HCT116 (cell line): Measurements from ENCODE around the gene NDOR1. TPM values are rescaled to one million over a fixed set of nuclear protein-coding genes. Genes with fewer than 3 reads are reported as not detected.

ENCODE experiments used
- ATAC-seq: fragments of 200-7000 bp; cut with Tn5 transposase; 2 replicates; pipeline ENCODE4 v1.9.1; 2020; ENCODE audit warnings: mild to moderate bottlenecking, moderate library complexity
- BruUV-seq: library from RNA; stranded (reverse); fragments of 400-500 nt; replicated peaks from 2 replicates; lab custom pipeline; 2021; lab: Mats Ljungman, UMichigan
- CTCF ChIA-PET: fragments of 300-600 bp; sonication (Branson Sonifier 250); formaldehyde crosslinking; loops from one replicate; lab custom pipeline; 2021; ENCODE audit warnings: antibody characterized with exemption; lab: Charles Lee
- POLR2A ChIA-PET: fragments of 300-600, 350-600 bp; sonication (Branson Sonifier 250); formaldehyde crosslinking; loops from one replicate; lab custom pipeline; 2021; ENCODE audit warnings: antibody characterized with exemption; lab: Charles Lee
- RAD21 ChIA-PET, 2 experiments: fragments of 300-600 bp; sonication (Branson Sonifier 250); formaldehyde crosslinking; loops; one replicate each; lab custom pipeline; 2023; ENCODE audit warnings: low total read pairs in 2 of 2; ENCODE audit not compliant: uncharacterized antibody in 2 of 2, unreplicated experiment in 2 of 2, low non-redundant PET in 1 of 2; lab: Charles Lee
- DNase-seq: peaks from one replicate; pipeline ENCODE4 v3.0.0-alpha.2; 2010; ENCODE audit warnings: low read depth, low spot score
- H2AFZ ChIP-seq: fragments of 200-600 bp; shearing (Covaris generic), sonication (generic); 2 replicates; pipeline ENCODE4 v1.6.1; 2017; ENCODE audit warnings: low read depth, mixed run types, mixed read lengths, antibody characterized with exemption, low read length; ENCODE audit not compliant: poor library complexity, severe bottlenecking
- H3K27ac ChIP-seq: 2 replicates; pipeline ENCODE4 v1.5.1; 2012; ENCODE audit warnings: low read depth, low read length
- H3K27me3 ChIP-seq: fragments of 200-600 bp; sonication (generic); 2 replicates; pipeline ENCODE4 v1.6.1; 2016; ENCODE audit warnings: mixed run types, low read length, mixed read lengths; ENCODE audit not compliant: insufficient read depth
- H3K36me3 ChIP-seq, 2 experiments: fragments of 200-500 bp in 1 of 2; fragments of 200-600 bp in 1 of 2; sonication (Bioruptor generic) in 1 of 2; sonication (generic) in 1 of 2; 2 replicates each; pipeline versions ENCODE4 v1.5.1 to v1.6.1; 2014 to 2016; ENCODE audit warnings: low read length in 2 of 2, inconsistent platforms in 1 of 2, mixed read lengths in 1 of 2, mixed run types in 1 of 2; ENCODE audit not compliant: insufficient read depth in 2 of 2, control insufficient read depth in 1 of 2
- H3K4me1 ChIP-seq, 2 experiments: fragments of 200-600 bp in 1 of 2; sonication (generic) in 1 of 2; 2 replicates each; pipeline versions ENCODE4 v1.5.1 to v1.6.1; 2012 to 2017; ENCODE audit warnings: low read length in 2 of 2, inconsistent platforms in 1 of 2, mild to moderate bottlenecking in 1 of 2, mixed read lengths in 1 of 2, mixed run types in 1 of 2, moderate library complexity in 1 of 2; ENCODE audit not compliant: insufficient read depth in 2 of 2, control insufficient read depth in 1 of 2
- H3K4me2 ChIP-seq: fragments of 200-600 bp; sonication (generic); 2 replicates; pipeline ENCODE4 v1.6.1; 2017; ENCODE audit warnings: mixed run types, low read length, mixed read lengths
- H3K4me3 ChIP-seq, 2 experiments: fragments of 200-600 bp in 1 of 2; sonication (generic) in 1 of 2; replicated peaks in 1 of 2; 2 replicates each; pipeline ENCODE4 v1.5.1; 2011 to 2016; ENCODE audit warnings: low read length in 2 of 2, control low read depth in 1 of 2, low read depth in 1 of 2, mild to moderate bottlenecking in 1 of 2, mixed read lengths in 1 of 2, mixed run types in 1 of 2
- H3K79me2 ChIP-seq: fragments of 200-600 bp; sonication (generic); 2 replicates; pipeline ENCODE4 v1.6.1; 2017; ENCODE audit warnings: mild to moderate bottlenecking, mixed run types, low read length, moderate library complexity, mixed read lengths; ENCODE audit not compliant: insufficient read depth
- H3K9ac ChIP-seq: fragments of 200-600 bp; sonication (generic); 2 replicates; pipeline ENCODE4 v1.6.1; 2016; ENCODE audit warnings: low read length, mixed read lengths
- H3K9me2 ChIP-seq: fragments of 200-600 bp; sonication (generic), shearing (Covaris generic); 2 replicates; pipeline ENCODE4 v1.6.1; 2017; ENCODE audit warnings: mixed run types, mild to moderate bottlenecking, moderate library complexity; ENCODE audit not compliant: insufficient read depth
- H3K9me3 ChIP-seq, 2 experiments: fragments of 200-500 bp in 1 of 2; fragments of 200-600 bp in 1 of 2; sonication (Bioruptor generic) in 1 of 2; sonication (generic) in 1 of 2; 2 replicates each; pipeline ENCODE4 v1.6.1; 2014 to 2017; ENCODE audit warnings: low read length in 2 of 2, mixed read lengths in 2 of 2, inconsistent platforms in 1 of 2, low read depth in 1 of 2, mild to moderate bottlenecking in 1 of 2, mixed run types in 1 of 2, moderate library complexity in 1 of 2; ENCODE audit not compliant: control insufficient read depth in 1 of 2, insufficient read depth in 1 of 2
- H4K20me1 ChIP-seq: fragments of 200-600 bp; sonication (generic), shearing (Covaris generic); 2 replicates; pipeline ENCODE4 v1.6.1; 2017; ENCODE audit warnings: mixed run types, mild to moderate bottlenecking, moderate library complexity; ENCODE audit not compliant: insufficient read depth
- CBX3 ChIP-seq: IDR thresholded peaks from 2 replicates; pipeline ENCODE4 v1.6.1; 2012; ENCODE audit warnings: low read depth
- EGR1 ChIP-seq: IDR thresholded peaks from 2 replicates; pipeline ENCODE4 v1.6.1; 2012; ENCODE audit warnings: low read depth
- EZH2phosphoT487 ChIP-seq: fragments of 200-600 bp; IDR thresholded peaks from 2 replicates; pipeline ENCODE4 v1.6.1; 2018; ENCODE audit warnings: antibody characterized with exemption, borderline replicate concordance
- FOSL1 ChIP-seq: IDR thresholded peaks from 2 replicates; pipeline ENCODE4 v1.6.1; 2012; ENCODE audit warnings: low read depth
- POLR2AphosphoS5 ChIP-seq: IDR thresholded peaks from 2 replicates; pipeline ENCODE4 v1.6.1; 2011; ENCODE audit warnings: mild to moderate bottlenecking, low read depth, low read length, moderate library complexity
- SP1 ChIP-seq: IDR thresholded peaks from 2 replicates; pipeline ENCODE4 v1.6.1; 2012; ENCODE audit warnings: low read depth
- ZFX ChIP-seq: fragments of 450-650 bp; IDR thresholded peaks from 2 replicates; pipeline ENCODE4 v1.6.1; 2017
- intact Hi-C: fragments of 100-400 bp; cut with micrococcal nuclease; formaldehyde crosslinking; loops from 2 replicates; pipeline ENCODE4 v1.10.0; 2022
- total RNA-seq: library from RNA; stranded (reverse); gene quantifications from one replicate; pipeline ENCODE4 v1.2.1, GENCODE V29; 2021; ENCODE audit not compliant: unreplicated experiment
- TF ChIP-seq, protein P1 (sequence below): IDR thresholded peaks from 2 replicates; pipeline ENCODE4 v1.6.1; 2012
- TF ChIP-seq, protein P2 (sequence below): IDR thresholded peaks from 2 replicates; pipeline ENCODE4 v1.6.1; 2012; ENCODE audit warnings: low read depth

NDOR1 gene
- total RNA-seq, 1 experiment from 2014 or later = 28.4 TPM

DNA sequence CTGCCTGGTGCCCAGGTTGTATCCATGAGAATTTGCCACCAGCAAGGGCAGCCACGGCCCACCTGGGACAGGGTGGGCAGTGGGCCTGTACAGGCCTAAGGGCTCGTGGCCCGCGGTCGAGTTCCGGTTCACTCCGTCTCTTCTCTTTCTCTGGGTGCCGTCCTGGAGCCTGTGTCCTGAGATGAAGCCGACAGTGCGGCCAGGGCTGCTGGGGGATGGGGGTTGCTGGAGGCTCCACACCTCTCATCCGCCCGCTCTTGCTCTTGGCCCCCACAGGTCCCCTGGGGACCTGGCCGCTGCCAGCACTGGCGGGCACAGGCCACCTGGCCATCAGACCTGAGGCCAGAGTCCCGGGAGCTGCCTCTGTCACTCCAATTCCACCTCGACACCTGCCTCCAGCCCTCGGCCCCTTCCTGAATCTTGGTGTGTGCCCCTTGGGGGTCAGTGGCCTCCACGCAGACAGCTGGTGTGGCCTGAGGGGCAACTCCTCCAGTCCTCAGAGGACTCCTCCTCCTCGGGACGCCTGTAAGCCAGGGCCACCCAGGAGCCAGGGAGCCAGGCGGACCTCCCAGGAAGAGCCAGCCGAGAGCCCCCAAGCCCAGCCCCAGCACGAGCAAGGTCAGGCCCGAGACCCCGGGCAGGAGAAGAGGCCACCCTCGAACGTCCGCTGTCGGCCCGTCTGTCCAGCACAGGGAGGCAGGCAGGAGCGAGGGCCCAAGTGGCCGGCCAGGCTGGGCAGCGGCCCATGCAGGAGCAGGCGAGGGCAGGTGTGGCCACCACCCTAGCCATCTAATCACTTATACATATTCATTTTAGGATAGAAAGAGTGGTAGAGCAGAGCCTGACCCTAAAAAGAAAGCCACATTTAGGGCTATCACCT is 40.9 kb upstream of the NDOR1 start:
- CTCF ChIA-PET = no interaction called here
- Histone ChIP-seq H3K4me2 (no peak overlapping the region), H3K36me3 (no peaks in the 10 kb centered on the region), H4K20me1 (no peaks in the 10 kb centered on the region), H3K79me2 (no peaks in the 10 kb centered on the region), H3K27me3 (no peaks in the 10 kb centered on the region), H3K9me2 (no peaks in the 10 kb centered on the region), H3K27ac (no peak overlapping the region; the same call in 1 of the 2 replicates), H3K4me3 (no peak overlapping the region), H2AFZ (no peak overlapping the region), H3K4me1 (peaks cover 11 to 62% of the 10 kb centered on the region in 2 experiments), H3K9me3 (no peaks in the 10 kb centered on the region), H3K9ac (no peak overlapping the region)
- intact Hi-C loops = no loop called here
- no TSS peak for BruUV-seq
- RAD21 ChIA-PET = no interaction called here
- DNase-seq (no peak), ATAC-seq (no peak)
- TF ChIP-seq, protein P1, sequence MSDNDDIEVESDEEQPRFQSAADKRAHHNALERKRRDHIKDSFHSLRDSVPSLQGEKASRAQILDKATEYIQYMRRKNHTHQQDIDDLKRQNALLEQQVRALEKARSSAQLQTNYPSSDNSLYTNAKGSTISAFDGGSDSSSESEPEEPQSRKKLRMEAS = no peak
- no peak for TF ChIP-seq EZH2phosphoT487
- TF ChIP-seq EGR1 = no peak
- TF ChIP-seq ZFX = no peak
- TF ChIP-seq POLR2AphosphoS5 = no peak
- TF ChIP-seq, protein P2, sequence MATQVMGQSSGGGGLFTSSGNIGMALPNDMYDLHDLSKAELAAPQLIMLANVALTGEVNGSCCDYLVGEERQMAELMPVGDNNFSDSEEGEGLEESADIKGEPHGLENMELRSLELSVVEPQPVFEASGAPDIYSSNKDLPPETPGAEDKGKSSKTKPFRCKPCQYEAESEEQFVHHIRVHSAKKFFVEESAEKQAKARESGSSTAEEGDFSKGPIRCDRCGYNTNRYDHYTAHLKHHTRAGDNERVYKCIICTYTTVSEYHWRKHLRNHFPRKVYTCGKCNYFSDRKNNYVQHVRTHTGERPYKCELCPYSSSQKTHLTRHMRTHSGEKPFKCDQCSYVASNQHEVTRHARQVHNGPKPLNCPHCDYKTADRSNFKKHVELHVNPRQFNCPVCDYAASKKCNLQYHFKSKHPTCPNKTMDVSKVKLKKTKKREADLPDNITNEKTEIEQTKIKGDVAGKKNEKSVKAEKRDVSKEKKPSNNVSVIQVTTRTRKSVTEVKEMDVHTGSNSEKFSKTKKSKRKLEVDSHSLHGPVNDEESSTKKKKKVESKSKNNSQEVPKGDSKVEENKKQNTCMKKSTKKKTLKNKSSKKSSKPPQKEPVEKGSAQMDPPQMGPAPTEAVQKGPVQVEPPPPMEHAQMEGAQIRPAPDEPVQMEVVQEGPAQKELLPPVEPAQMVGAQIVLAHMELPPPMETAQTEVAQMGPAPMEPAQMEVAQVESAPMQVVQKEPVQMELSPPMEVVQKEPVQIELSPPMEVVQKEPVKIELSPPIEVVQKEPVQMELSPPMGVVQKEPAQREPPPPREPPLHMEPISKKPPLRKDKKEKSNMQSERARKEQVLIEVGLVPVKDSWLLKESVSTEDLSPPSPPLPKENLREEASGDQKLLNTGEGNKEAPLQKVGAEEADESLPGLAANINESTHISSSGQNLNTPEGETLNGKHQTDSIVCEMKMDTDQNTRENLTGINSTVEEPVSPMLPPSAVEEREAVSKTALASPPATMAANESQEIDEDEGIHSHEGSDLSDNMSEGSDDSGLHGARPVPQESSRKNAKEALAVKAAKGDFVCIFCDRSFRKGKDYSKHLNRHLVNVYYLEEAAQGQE = no peak
- TF ChIP-seq FOSL1 = no peak
- TF ChIP-seq SP1 = no peak
- no peak for TF ChIP-seq CBX3
- POLR2A ChIA-PET = no interaction called here
